ENCODE results near the gene CCR7.

DNA sequence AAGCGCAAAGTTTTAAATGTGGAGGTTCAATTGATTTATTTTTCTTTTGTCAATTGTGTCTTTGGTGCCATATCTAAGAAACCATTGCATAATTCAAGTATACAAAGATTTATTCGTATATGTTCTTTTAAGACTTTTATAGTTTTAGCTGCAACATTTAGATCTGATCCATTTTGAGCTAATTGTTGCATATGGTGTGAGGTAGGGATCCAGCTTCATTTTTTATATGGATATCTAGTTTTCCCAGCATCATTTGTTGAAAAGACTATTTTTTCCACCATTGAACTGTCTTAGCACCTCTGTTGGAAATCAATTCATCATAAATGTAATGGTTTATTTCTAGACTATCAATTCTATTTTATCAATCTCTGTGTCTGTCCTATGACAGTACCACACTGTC is 2.1 kb upstream of the CCR7 start:
- no peak for TF ChIP-seq RFX5 (IDR thresholded peaks at IDR 0.05; ENCODE audit: low read length)
- TF ChIP-seq EZH2phosphoT487 (IDR thresholded peaks at IDR 0.05; ENCODE audit: borderline replicate concordance, low read depth), result no peak
- TF ChIP-seq EP300 (IDR thresholded peaks at IDR 0.05; ENCODE audit: borderline replicate concordance in 1 of 2, low read depth in 1 of 2, low read length in 1 of 2), result no peak
- TF ChIP-seq, protein P1, sequence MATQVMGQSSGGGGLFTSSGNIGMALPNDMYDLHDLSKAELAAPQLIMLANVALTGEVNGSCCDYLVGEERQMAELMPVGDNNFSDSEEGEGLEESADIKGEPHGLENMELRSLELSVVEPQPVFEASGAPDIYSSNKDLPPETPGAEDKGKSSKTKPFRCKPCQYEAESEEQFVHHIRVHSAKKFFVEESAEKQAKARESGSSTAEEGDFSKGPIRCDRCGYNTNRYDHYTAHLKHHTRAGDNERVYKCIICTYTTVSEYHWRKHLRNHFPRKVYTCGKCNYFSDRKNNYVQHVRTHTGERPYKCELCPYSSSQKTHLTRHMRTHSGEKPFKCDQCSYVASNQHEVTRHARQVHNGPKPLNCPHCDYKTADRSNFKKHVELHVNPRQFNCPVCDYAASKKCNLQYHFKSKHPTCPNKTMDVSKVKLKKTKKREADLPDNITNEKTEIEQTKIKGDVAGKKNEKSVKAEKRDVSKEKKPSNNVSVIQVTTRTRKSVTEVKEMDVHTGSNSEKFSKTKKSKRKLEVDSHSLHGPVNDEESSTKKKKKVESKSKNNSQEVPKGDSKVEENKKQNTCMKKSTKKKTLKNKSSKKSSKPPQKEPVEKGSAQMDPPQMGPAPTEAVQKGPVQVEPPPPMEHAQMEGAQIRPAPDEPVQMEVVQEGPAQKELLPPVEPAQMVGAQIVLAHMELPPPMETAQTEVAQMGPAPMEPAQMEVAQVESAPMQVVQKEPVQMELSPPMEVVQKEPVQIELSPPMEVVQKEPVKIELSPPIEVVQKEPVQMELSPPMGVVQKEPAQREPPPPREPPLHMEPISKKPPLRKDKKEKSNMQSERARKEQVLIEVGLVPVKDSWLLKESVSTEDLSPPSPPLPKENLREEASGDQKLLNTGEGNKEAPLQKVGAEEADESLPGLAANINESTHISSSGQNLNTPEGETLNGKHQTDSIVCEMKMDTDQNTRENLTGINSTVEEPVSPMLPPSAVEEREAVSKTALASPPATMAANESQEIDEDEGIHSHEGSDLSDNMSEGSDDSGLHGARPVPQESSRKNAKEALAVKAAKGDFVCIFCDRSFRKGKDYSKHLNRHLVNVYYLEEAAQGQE (IDR thresholded peaks at IDR 0.05; ENCODE audit: low read depth, low read length), result no peak
- TF ChIP-seq, protein P2, sequence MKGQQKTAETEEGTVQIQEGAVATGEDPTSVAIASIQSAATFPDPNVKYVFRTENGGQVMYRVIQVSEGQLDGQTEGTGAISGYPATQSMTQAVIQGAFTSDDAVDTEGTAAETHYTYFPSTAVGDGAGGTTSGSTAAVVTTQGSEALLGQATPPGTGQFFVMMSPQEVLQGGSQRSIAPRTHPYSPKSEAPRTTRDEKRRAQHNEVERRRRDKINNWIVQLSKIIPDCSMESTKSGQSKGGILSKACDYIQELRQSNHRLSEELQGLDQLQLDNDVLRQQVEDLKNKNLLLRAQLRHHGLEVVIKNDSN (IDR thresholded peaks at IDR 0.05; ENCODE audit: borderline replicate concordance, low read depth), result no peak
- no peak for TF ChIP-seq RCOR1 (IDR thresholded peaks at IDR 0.05; ENCODE audit: low read length)
- TF ChIP-seq, protein P3, sequence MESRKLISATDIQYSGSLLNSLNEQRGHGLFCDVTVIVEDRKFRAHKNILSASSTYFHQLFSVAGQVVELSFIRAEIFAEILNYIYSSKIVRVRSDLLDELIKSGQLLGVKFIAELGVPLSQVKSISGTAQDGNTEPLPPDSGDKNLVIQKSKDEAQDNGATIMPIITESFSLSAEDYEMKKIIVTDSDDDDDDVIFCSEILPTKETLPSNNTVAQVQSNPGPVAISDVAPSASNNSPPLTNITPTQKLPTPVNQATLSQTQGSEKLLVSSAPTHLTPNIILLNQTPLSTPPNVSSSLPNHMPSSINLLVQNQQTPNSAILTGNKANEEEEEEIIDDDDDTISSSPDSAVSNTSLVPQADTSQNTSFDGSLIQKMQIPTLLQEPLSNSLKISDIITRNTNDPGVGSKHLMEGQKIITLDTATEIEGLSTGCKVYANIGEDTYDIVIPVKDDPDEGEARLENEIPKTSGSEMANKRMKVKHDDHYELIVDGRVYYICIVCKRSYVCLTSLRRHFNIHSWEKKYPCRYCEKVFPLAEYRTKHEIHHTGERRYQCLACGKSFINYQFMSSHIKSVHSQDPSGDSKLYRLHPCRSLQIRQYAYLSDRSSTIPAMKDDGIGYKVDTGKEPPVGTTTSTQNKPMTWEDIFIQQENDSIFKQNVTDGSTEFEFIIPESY (IDR thresholded peaks at IDR 0.05; ENCODE audit: borderline replicate concordance, low read depth), result no peak
- TF ChIP-seq, protein P4, sequence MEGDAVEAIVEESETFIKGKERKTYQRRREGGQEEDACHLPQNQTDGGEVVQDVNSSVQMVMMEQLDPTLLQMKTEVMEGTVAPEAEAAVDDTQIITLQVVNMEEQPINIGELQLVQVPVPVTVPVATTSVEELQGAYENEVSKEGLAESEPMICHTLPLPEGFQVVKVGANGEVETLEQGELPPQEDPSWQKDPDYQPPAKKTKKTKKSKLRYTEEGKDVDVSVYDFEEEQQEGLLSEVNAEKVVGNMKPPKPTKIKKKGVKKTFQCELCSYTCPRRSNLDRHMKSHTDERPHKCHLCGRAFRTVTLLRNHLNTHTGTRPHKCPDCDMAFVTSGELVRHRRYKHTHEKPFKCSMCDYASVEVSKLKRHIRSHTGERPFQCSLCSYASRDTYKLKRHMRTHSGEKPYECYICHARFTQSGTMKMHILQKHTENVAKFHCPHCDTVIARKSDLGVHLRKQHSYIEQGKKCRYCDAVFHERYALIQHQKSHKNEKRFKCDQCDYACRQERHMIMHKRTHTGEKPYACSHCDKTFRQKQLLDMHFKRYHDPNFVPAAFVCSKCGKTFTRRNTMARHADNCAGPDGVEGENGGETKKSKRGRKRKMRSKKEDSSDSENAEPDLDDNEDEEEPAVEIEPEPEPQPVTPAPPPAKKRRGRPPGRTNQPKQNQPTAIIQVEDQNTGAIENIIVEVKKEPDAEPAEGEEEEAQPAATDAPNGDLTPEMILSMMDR (IDR thresholded peaks at IDR 0.05), result no peak

Data from SK-N-SH (cell line).